ENCODE data around the gene PA2G4. TPM values are rescaled to one million over a fixed set of nuclear protein-coding genes. Genes with fewer than 3 reads are reported as not detected.
A peak's percentile ranks its signal among the peaks of the same experiment; 100 is the strongest.

Gene PA2G4
- total RNA-seq, 3 donors from 2014 or later, result 94.4 to 134 (median 116) TPM

DNA sequence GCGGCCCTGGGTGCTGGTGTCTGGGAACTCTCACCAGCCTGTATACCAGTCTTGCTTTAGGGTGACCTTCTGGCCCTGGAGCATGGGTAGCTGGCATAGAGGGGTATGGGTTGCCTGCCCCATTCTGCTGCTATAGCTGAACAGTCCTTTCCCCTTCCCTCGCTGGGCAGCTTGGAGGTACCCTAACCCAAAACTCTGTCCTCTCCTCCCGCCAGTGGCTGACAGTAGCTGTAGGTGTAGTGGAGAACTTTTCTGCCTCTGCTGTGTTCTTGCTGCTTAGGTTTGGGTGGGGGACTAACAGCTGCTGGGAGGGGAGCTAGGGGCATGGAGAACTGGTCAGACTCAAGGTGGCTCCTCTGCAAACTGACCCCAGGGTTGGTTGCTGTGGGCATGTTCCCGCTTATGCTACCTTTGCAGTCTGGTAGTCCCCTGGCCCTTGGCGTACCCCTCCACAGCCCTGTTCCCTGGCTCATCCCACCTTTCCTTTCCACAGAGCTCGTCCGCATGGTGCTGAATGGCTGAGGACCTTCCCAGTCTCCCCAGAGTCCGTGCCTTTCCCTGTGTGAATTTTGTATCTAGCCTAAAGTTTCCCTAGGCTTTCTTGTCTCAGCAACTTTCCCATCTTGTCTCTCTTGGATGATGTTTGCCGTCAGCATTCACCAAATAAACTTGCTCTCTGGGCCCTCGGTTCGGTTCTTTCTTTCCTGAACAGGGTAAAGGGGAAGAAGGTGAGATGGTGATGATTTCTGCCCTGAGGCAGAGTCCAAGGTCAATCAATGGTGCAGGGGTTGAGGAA, 56.7 kb downstream of the PA2G4 start:
- H3K4me1 ChIP-seq, result peaks cover 4 to 25% of the 10 kb centered on the region in 2 donors

DNA sequence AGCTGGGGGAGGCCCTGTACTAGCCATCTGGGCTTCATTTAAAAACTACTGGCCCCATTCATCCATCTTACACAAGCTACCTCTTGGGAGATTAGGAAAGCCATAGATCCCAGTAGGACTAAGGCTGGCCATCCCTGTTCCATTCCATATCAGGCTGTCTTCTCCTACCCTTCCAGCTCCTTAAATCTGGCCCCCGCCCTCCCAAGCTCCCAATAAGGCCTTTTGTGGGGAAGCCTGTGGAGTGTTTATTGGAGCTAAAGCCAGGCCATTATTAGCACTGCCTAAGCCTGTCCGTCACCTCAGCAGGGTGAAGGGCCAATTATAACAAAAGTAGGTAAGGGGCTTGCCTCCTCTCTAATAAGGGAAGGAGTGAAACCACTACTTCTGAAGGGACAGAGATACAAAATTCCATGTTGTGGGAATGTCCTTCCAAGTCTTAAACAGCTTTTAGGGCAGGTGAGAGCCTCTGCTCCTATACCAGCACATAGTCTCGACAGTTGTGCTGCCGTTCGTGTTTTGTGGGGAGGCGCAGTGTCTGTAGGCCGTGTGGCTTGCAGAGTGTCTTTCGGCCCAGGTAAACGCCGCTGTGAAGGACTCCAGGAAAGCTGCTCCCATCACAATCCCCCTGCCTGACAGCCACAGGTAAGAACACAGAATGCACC, 57.5 kb downstream of the PA2G4 start:
- peaks cover 5% of the 10 kb centered on the region for H3K36me3 ChIP-seq
- intact Hi-C loops (cut with DNase I; ENCODE audit: low total_unique reads), result no loop called here

More for the DNA sequence above, 56.7 kb downstream of the PA2G4 start:
- TF ChIP-seq CTCF (IDR thresholded peaks at IDR 0.05) (no peak), POLR2A (IDR thresholded peaks at IDR 0.05) (no peak), POLR2AphosphoS5 (IDR thresholded peaks at IDR 0.05) (peak in 1 of 3 donors; percentile 42)
- Histone ChIP-seq H3K36me3 (peaks cover 5% of the 10 kb centered on the region), H3K9me3 (no peaks in the 10 kb centered on the region), H3K27ac (peak overlapping the region; percentile 100), H3K4me3 (peak overlapping the region; percentile 89 to 97 (median 94)), H3K27me3 (no peaks in the 10 kb centered on the region)
- no peak for DNase-seq (ENCODE audit: low spot score in 2 of 2)
- intact Hi-C loops (cut with DNase I; ENCODE audit: low total_unique reads), result no loop called here

DNA sequence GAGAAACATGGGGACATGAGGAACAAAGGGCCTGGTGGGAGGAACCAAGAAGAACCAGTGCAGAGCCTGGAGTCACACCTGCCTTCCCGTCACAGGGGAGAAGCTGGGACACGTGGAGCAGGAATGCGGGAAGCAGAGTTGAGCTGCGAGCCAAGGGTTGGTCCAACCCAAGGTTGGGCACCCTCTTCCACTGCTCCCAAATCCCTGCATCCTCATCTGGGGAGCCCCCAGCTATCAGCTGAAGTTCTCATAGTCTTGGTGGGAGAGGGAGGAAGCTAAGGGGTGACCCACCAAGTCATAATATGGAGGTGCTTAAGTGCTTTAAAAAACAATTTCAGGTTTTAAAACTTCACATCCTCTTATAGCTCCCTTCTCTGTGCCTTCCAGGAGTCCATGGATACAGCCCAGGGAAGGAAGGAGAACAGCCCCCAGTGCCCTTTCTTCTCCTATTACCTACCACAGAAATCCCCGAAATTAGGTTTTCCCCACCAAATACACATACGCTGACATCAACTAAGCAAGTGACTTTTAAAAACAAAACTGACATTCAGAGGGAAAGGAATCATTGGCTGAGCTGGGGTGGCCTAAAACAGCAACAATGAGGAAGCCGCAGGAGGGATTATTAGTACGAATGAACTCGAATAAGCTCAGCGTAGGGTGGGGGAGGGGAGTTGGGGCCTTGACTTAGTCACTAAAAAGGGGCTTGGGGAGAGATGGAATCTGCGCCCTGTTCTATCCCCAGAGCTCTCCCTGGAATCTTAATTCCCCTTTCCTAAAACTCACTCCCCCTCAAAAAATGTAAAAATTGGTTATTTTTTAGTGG, 58.3 kb downstream of the PA2G4 start:
- no peaks in the 10 kb centered on the region for H3K9me3 ChIP-seq
- peaks cover 5% of the 10 kb centered on the region for H3K36me3 ChIP-seq
- TF ChIP-seq POLR2AphosphoS5 (IDR thresholded peaks at IDR 0.05), result peak; percentile 11 to 56 (median 44)
- no peak for TF ChIP-seq CTCF (IDR thresholded peaks at IDR 0.05)
- no peak for TF ChIP-seq POLR2A (IDR thresholded peaks at IDR 0.05)
- intact Hi-C loops (cut with DNase I; ENCODE audit: low total_unique reads), result no loop called here
- DNase-seq (ENCODE audit: low spot score in 2 of 2), result no peak
- no peaks in the 10 kb centered on the region for H3K27me3 ChIP-seq
- no peak overlapping the region for H3K4me3 ChIP-seq
- H3K27ac ChIP-seq, result peak overlapping the region; percentile 40 to 100
- peaks cover 4 to 25% of the 10 kb centered on the region in 2 donors for H3K4me1 ChIP-seq

More for the DNA sequence above, 57.5 kb downstream of the PA2G4 start:
- Histone ChIP-seq H3K27me3 (no peaks in the 10 kb centered on the region), H3K27ac (peak overlapping the region; percentile 100), H3K9me3 (no peaks in the 10 kb centered on the region), H3K4me1 (peaks cover 4 to 25% of the 10 kb centered on the region in 2 donors), H3K4me3 (peak overlapping the region in 2 of 3 donors; percentile 94 to 97)
- DNase-seq (ENCODE audit: low spot score in 2 of 2), result no peak
- no peak for TF ChIP-seq POLR2A (IDR thresholded peaks at IDR 0.05)
- no peak for TF ChIP-seq CTCF (IDR thresholded peaks at IDR 0.05)
- TF ChIP-seq POLR2AphosphoS5 (IDR thresholded peaks at IDR 0.05), result no peak

Other genes starting within 250 kb of the PA2G4 start
- 10 to 100 TPM; 25.9 to 38.1 (median 33.0) TPM for gene PYM1, start 176.7 kb upstream of the PA2G4 start, total RNA-seq
- gene DGKA, start 173.4 kb upstream of the PA2G4 start, total RNA-seq, result 10 to 100 TPM; 25.1 to 50.5 (median 44.2) TPM
- gene PMEL, start 138.5 kb upstream of the PA2G4 start, total RNA-seq, result 10 to 100 TPM in 1 of 3 donors, 1 to 10 TPM in 2; 4.7 to 18.7 (median 7.4) TPM
- 10 to 100 TPM in 2 of 3 donors, 1 to 10 TPM in 1; 8.2 to 27.2 (median 27.1) TPM for gene CDK2, start 137.7 kb upstream of the PA2G4 start, total RNA-seq
- gene RAB5B, start 130.5 kb upstream of the PA2G4 start, total RNA-seq, result 10 to 100 TPM; 74.9 to 98.8 (median 75.7) TPM
- gene SUOX, start 107.3 kb upstream of the PA2G4 start, total RNA-seq, result 10 to 100 TPM; 24.6 to 30.2 (median 29.9) TPM
- 1 to 10 TPM; 2.9 to 4.6 (median 4.2) TPM for gene IKZF4, start 83.5 kb upstream of the PA2G4 start, total RNA-seq
- gene RPS26, start 62.6 kb upstream of the PA2G4 start, total RNA-seq, result 1,000 to 10,000 TPM in 1 of 3 donors, 100 to 1,000 TPM in 2; 557 to 1,840 (median 572) TPM
- gene ERBB3, start 24.4 kb upstream of the PA2G4 start, total RNA-seq, result 100 to 1,000 TPM in 2 of 3 donors, under 1 TPM in 1; 0.48 to 187 (median 119) TPM
- 1,000 to 10,000 TPM; 3,675 to 5,580 (median 4,429) TPM for gene RPL41, start 12.1 kb downstream of the PA2G4 start, total RNA-seq
- gene ZC3H10, start 13.7 kb downstream of the PA2G4 start, total RNA-seq, result 1 to 10 TPM; 3.6 to 4.8 (median 4.7) TPM
- 100 to 1,000 TPM; 132 to 243 (median 146) TPM for gene ESYT1, start 23.7 kb downstream of the PA2G4 start, total RNA-seq
- gene MYL6B, start 48.0 kb downstream of the PA2G4 start, total RNA-seq, result 10 to 100 TPM; 29.6 to 52.8 (median 43.2) TPM
- 1,000 to 10,000 TPM; 1,725 to 2,481 (median 1,981) TPM for gene MYL6, start 53.8 kb downstream of the PA2G4 start, total RNA-seq
- gene SMARCC2, start 84.9 kb downstream of the PA2G4 start, total RNA-seq, result 100 to 1,000 TPM; 105 to 114 (median 106) TPM
- 10 to 100 TPM; 64.4 to 86.6 (median 81.3) TPM for gene RNF41, start 117.4 kb downstream of the PA2G4 start, total RNA-seq
- 10 to 100 TPM; 24.7 to 31.2 (median 27.5) TPM for gene NABP2, start 119.8 kb downstream of the PA2G4 start, total RNA-seq
- gene SLC39A5, start 125.5 kb downstream of the PA2G4 start, total RNA-seq, result under 1 TPM in 1 of 3 donors, not detected in 2; 0.98 TPM
- gene ANKRD52, start 153.8 kb downstream of the PA2G4 start, total RNA-seq, result 10 to 100 TPM; 12.8 to 18.4 (median 14.9) TPM
- gene COQ10A, start 162.4 kb downstream of the PA2G4 start, total RNA-seq, result 10 to 100 TPM; 18.7 to 23.7 (median 18.7) TPM
- 100 to 1,000 TPM in 2 of 3 donors, 10 to 100 TPM in 1; 79.2 to 132 (median 103) TPM for gene CS, start 195.8 kb downstream of the PA2G4 start, total RNA-seq
- 10 to 100 TPM; 69.9 to 86.1 (median 85.9) TPM for gene CNPY2, start 211.4 kb downstream of the PA2G4 start, total RNA-seq
- 10 to 100 TPM; 44.3 to 84.4 (median 54.1) TPM for gene PAN2, start 229.4 kb downstream of the PA2G4 start, total RNA-seq
- gene IL23A, start 234.3 kb downstream of the PA2G4 start, total RNA-seq, result under 1 TPM in 1 of 3 donors, not detected in 2; 0.88 TPM